Sigmoid colon (tissue), 7 donors: ENCODE results near the gene PRKCI. TPM values are rescaled to one million over a fixed set of nuclear protein-coding genes. Genes with fewer than 3 reads are reported as not detected.
"Not testable (repeated sequence)": the region's sequence is repeated elsewhere in the genome, so short reads cannot be mapped to it uniquely, and the experiment has no call there.

ENCODE experiments used
- DNase-seq: peaks from one replicate; pipeline ENCODE4 v3.0.0-alpha.2; 2019
- H3K27ac ChIP-seq, 4 donors: fragments of 200-600 bp; sonication (generic); one replicate each; pipeline ENCODE4 v1.5.1; 2016 to 2019; ENCODE audit warnings: mild to moderate bottlenecking in 1 of 4
- H3K27me3 ChIP-seq, 3 donors: fragments of 200-600 bp; sonication (generic); one replicate each; pipeline ENCODE4 v1.5.1; 2019; ENCODE audit warnings: mild to moderate bottlenecking in 1 of 3
- H3K36me3 ChIP-seq, 4 donors: fragments of 200-600 bp; sonication (generic); one replicate each; pipeline ENCODE4 v1.5.1; 2016 to 2019
- H3K4me1 ChIP-seq, 4 donors: fragments of 200-600 bp; sonication (generic); one replicate each; pipeline ENCODE4 v1.5.1; 2017 to 2019
- H3K4me3 ChIP-seq, 4 donors: fragments of 200-600 bp; sonication (generic); one replicate each; pipeline ENCODE4 v1.5.1; 2017 to 2019; ENCODE audit warnings: mild to moderate bottlenecking in 2 of 4, moderate library complexity in 1 of 4
- H3K9me3 ChIP-seq, 4 donors: fragments of 200-600 bp in 3 of 4; sonication (generic) in 3 of 4; one replicate each; pipeline versions ENCODE4 v1.5.1 to v1.6.1; 2013 to 2019
- EP300 ChIP-seq, 4 donors: sonication (generic); formaldehyde crosslinking; IDR thresholded peaks; one replicate each; pipeline ENCODE4 v1.6.1; 2017; ENCODE audit warnings: antibody characterized with exemption in 4 of 4
- POLR2A ChIP-seq, 2 donors: fragments of 450-650 bp; IDR thresholded peaks; one replicate each; pipeline ENCODE4 v1.6.1; 2016; ENCODE audit warnings: antibody characterized with exemption in 2 of 2, mild to moderate bottlenecking in 2 of 2, moderate library complexity in 2 of 2
- POLR2AphosphoS5 ChIP-seq, 4 donors: sonication (generic); formaldehyde crosslinking; IDR thresholded peaks; one replicate each; pipeline ENCODE4 v1.6.1; 2017; ENCODE audit warnings: antibody characterized with exemption in 4 of 4
- WGBS, 2 donors: extraction: QIAGEN DNeasy Blood & Tissue Kit; methylation state at CpG; one replicate each; pipeline ENCODE4 v1.1.7; 2013; 5-methylcytosine and 5-hydroxymethylcytosine counted together
- intact Hi-C: fragments of 100-400 bp; cut with DNase I; formaldehyde crosslinking; loops from one replicate; pipeline ENCODE4 v1.15.1; 2023
- polyA plus RNA-seq, 3 donors: library from polyadenylated mRNA; stranded (reverse); fragments of 200-250 nt; gene quantifications; one replicate each; pipeline ENCODE4 v1.2.3, GENCODE V29; 2013
- total RNA-seq, 4 donors: library from RNA; depleted of rRNA; stranded (reverse); fragments of >200 nt; gene quantifications; one replicate each; pipeline ENCODE4 v1.1.0, GENCODE V29; 2016
- TF ChIP-seq, protein P1 (sequence below), 4 experiments: fragments of 450-650 bp in 3 of 4; fragments of 200-600 bp in 1 of 4; IDR thresholded peaks; one replicate each; pipeline ENCODE4 v1.5.1; 2016 to 2019; ENCODE audit warnings: antibody characterized with exemption in 4 of 4, mild to moderate bottlenecking in 3 of 4, moderate library complexity in 2 of 4
- donor health status: healthy with polysubstance abuse.
- donor health status: Bipolar disorder and iron deficiency.
- donor health status: healthy.

PRKCI gene
- total and polyA plus RNA-seq, 7 donors, result 11.8 to 33.2 (median 23.9) TPM

GRCh38 chr3:170180908-170181885 is 41.0 kb upstream of the PRKCI start, which contains the start of gene PHC3:
PHC3 (minus strand) TSS chr3:170181733; CDS start chr3:170181715, 18 bp downstream.
- WGBS, 2 donors, result 1% methylated on average over 71 of the region's 71 CpGs
- Histone ChIP-seq H3K9me3 (no peaks in the 10 kb centered on the region), H3K36me3 (peaks cover 0 to 26% (median 12%) of the 10 kb centered on the region in 4 donors), H3K4me3 (peak within 1 kb of the TSS; percentile 67 to 99 (median 80)), H3K27ac (peak within 1 kb of the TSS; percentile 90 to 100 (median 95)), H3K4me1 (peaks cover 0 to 27% (median 19%) of the 10 kb centered on the region in 4 donors), H3K27me3 (no peaks in the 10 kb centered on the region)
- TF ChIP-seq EP300 (IDR thresholded peaks at IDR 0.05) (no peak), POLR2A (IDR thresholded peaks at IDR 0.05) (peak; percentile 74 to 84), POLR2AphosphoS5 (IDR thresholded peaks at IDR 0.05) (peak; percentile 83 to 95 (median 90))
- TF ChIP-seq, protein P1, sequence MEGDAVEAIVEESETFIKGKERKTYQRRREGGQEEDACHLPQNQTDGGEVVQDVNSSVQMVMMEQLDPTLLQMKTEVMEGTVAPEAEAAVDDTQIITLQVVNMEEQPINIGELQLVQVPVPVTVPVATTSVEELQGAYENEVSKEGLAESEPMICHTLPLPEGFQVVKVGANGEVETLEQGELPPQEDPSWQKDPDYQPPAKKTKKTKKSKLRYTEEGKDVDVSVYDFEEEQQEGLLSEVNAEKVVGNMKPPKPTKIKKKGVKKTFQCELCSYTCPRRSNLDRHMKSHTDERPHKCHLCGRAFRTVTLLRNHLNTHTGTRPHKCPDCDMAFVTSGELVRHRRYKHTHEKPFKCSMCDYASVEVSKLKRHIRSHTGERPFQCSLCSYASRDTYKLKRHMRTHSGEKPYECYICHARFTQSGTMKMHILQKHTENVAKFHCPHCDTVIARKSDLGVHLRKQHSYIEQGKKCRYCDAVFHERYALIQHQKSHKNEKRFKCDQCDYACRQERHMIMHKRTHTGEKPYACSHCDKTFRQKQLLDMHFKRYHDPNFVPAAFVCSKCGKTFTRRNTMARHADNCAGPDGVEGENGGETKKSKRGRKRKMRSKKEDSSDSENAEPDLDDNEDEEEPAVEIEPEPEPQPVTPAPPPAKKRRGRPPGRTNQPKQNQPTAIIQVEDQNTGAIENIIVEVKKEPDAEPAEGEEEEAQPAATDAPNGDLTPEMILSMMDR (IDR thresholded peaks at IDR 0.05), result peak in 1 of 4 experiments; percentile 12
- peak; percentile 96 for DNase-seq
- intact Hi-C loops, result loop anchor here (2.0 kb wide), 2 partner anchors 42 to 176 kb away; partner anchors contain the start of genes PRKCI and SKIL

DNA sequence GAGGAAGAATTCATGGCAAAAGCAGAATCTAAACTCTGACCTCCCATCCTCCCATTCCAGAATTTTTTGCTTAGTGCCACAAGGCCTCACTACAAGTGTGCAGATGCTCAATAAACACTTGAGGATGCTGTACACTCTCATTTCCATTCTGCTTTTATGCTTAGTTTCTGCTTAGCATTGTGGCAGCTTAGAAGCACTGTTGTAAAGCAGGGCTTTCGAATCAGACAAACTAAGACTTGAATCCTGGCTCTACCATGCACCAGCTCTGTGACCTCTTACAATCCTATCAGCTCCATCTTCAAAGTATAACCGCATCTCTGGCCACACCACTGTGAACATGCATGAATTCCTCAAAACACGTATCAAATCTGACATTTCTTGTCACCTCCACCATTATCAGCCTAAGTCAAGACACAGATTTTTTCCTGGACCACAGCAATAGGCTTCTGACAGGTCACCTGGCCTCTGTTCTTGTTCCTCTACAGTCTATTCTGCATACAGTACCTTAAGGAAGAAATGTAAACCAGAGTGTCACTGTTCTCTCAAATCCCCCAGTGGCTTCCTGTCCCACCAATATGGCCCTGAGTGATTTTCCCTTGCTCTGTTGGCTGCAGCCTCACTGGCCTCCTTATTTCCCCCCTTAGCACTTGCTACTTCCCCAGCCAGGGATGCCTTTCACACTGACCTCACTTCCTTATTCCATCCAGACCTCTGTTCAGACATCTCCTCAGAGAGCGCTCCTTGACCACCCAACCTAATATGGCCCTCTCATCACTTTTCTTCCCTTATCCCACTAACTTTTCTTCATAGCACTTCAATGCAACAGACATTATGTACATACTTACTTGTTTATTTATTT is 32.6 kb upstream of the PRKCI start:
- 88 to 90% methylated on average over 4 of the region's 4 CpGs for WGBS, 2 donors
- peak overlapping the region in 2 of 4 donors; percentile 9 to 13 for H3K27ac ChIP-seq

DNA sequence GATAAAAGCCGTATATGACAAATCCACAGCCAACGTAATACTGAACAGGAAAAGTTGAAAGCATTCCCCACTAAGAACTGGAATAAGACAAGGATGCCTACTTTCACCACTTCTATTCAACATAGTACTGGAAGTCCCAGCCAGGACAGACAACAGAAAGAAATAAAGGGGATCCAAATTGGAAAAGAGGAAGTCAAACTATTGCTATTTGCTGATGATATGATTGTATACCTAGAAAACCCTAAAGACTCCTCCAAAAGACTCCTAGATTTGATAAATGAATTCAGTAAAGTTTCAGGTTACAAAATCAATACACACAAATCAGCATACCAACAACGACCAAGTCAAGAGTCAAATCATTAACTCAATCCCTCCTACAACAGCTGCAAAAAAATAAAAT is 26.5 kb upstream of the PRKCI start:
- intact Hi-C loops, H3K4me3 ChIP-seq, H3K4me1 ChIP-seq, H3K9me3 ChIP-seq, H3K36me3 ChIP-seq, H3K27ac ChIP-seq, DNase-seq, H3K27me3 ChIP-seq: not testable (repeated sequence)
- 74 to 87% methylated on average over 3 of the region's 3 CpGs for WGBS, 2 donors

More for the DNA sequence above, 32.6 kb upstream of the PRKCI start:
- Histone ChIP-seq H3K4me1 (peaks cover 0 to 8% (median 3%) of the 10 kb centered on the region in 4 donors), H3K9me3 (no peaks in the 10 kb centered on the region), H3K4me3 (no peak overlapping the region), H3K27me3 (no peaks in the 10 kb centered on the region), H3K36me3 (no peaks in the 10 kb centered on the region)
- no peak for DNase-seq
- intact Hi-C loops, result no loop called here
- TF ChIP-seq EP300 (IDR thresholded peaks at IDR 0.05) (no peak), POLR2A (IDR thresholded peaks at IDR 0.05) (no peak)
- TF ChIP-seq, protein P1 (IDR thresholded peaks at IDR 0.05), result peak in 1 of 4 experiments; percentile 4

GRCh38 chr3:170196833-170197232 is 25.4 kb upstream of the PRKCI start:
- Histone ChIP-seq H3K27me3 (no peaks in the 10 kb centered on the region), H3K9me3 (no peaks in the 10 kb centered on the region), H3K4me3 (no peak overlapping the region), H3K36me3 (no peaks in the 10 kb centered on the region), H3K27ac (no peak overlapping the region), H3K4me1 (no peaks in the 10 kb centered on the region)
- intact Hi-C loops, result no loop called here
- DNase-seq, result no peak
- WGBS, 2 donors, result 93 to 94% methylated on average over 3 of the region's 3 CpGs
- TF ChIP-seq EP300 (IDR thresholded peaks at IDR 0.05) (no peak), POLR2A (IDR thresholded peaks at IDR 0.05) (no peak), POLR2AphosphoS5 (IDR thresholded peaks at IDR 0.05) (no peak)
- TF ChIP-seq, protein P1 (IDR thresholded peaks at IDR 0.05), result no peak
